MCF 10A (cell line): ENCODE measurements around the gene PDILT. TPM values are rescaled to one million over a fixed set of nuclear protein-coding genes. Genes with fewer than 3 reads are reported as not detected.

ENCODE experiments used
- BruUV-seq: library from RNA; stranded (reverse); fragments of 400-500 nt; replicated peaks from 2 replicates; lab custom pipeline; 2021; lab: Mats Ljungman, UMichigan
- CTCF ChIA-PET: fragments of 300-600 bp; sonication (Branson Sonifier 250); formaldehyde crosslinking; extraction: SDS; loops from one replicate; lab custom pipeline; 2021; ENCODE audit warnings: antibody characterized with exemption, inconsistent platforms; lab: Yijun Ruan, JAX
- POLR2A ChIA-PET: fragments of 300-600, 350-650 bp; sonication (Branson Sonifier 250); formaldehyde crosslinking; extraction: SDS; loops from one replicate; lab custom pipeline; 2020; ENCODE audit warnings: antibody characterized with exemption, inconsistent platforms; lab: Yijun Ruan, JAX
- DNase-seq: peaks from one replicate; pipeline ENCODE4 v3.0.0-alpha.2; 2018; ENCODE audit not compliant: unreplicated experiment
- H3K27ac Mint-ChIP-seq: one replicate; pipeline ENCODE4 v1.8.0; 2022; ENCODE audit warnings: mild to moderate bottlenecking, low read depth, mixed read lengths; ENCODE audit not compliant: unreplicated experiment
- H3K27me3 Mint-ChIP-seq: one replicate; pipeline ENCODE4 v1.8.0; 2022; ENCODE audit warnings: mixed read lengths; ENCODE audit not compliant: insufficient read depth, unreplicated experiment
- H3K36me3 Mint-ChIP-seq: one replicate; pipeline ENCODE4 v1.8.0; 2022; ENCODE audit warnings: mild to moderate bottlenecking, moderate library complexity, mixed read lengths; ENCODE audit not compliant: insufficient read depth, unreplicated experiment
- H3K4me1 Mint-ChIP-seq: one replicate; pipeline ENCODE4 v1.8.0; 2022; ENCODE audit warnings: mixed read lengths; ENCODE audit not compliant: insufficient read depth, unreplicated experiment
- H3K4me3 Mint-ChIP-seq: one replicate; pipeline ENCODE4 v1.8.0; 2022; ENCODE audit warnings: mild to moderate bottlenecking, moderate library complexity, mixed read lengths; ENCODE audit not compliant: unreplicated experiment
- H3K9me3 Mint-ChIP-seq: one replicate; pipeline ENCODE4 v1.8.0; 2022; ENCODE audit warnings: mixed read lengths; ENCODE audit not compliant: unreplicated experiment
- CTCF ChIP-seq: fragments of 200-600 bp; IDR thresholded peaks from one replicate; pipeline ENCODE4 v1.8.0; 2022; ENCODE audit warnings: antibody characterized with exemption, mild to moderate bottlenecking; ENCODE audit not compliant: unreplicated experiment
- intact Hi-C: fragments of 100-400 bp; cut with micrococcal nuclease; formaldehyde crosslinking; loops from 2 replicates; pipeline ENCODE4 v1.14.1; 2022
- total RNA-seq: library from RNA; stranded (reverse); gene quantifications from 2 replicates; pipeline ENCODE4 v1.2.3, GENCODE V29; 2022

PDILT gene
- total RNA-seq, 1 experiment from 2014 or later = not detected

GRCh38 chr16:20327444-20328041 is 77.0 kb downstream of the PDILT start, which contains the start of gene GP2:
Gene GP2 (minus strand): TSS chr16:20327513. CDS start chr16:20326431, 1,082 bp downstream.
- CTCF ChIA-PET = no interaction called here
- no peak within 1 kb of the TSS for H3K27ac Mint-ChIP-seq
- H3K4me3 Mint-ChIP-seq = no peak within 1 kb of the TSS
- BruUV-seq = no TSS peak
- peaks cover 10% of the 10 kb centered on the region for H3K9me3 Mint-ChIP-seq
- DNase-seq = no peak
- H3K36me3 Mint-ChIP-seq = no peaks in the 10 kb centered on the region
- intact Hi-C loops = no loop called here
- TF ChIP-seq CTCF = no peak
- POLR2A ChIA-PET = interaction anchor here (0.6 kb wide), 1 partner anchor 373 kb away, joined by 3 read pairs; no protein-coding TSS in a partner anchor
- H3K4me1 Mint-ChIP-seq = no peaks in the 10 kb centered on the region
- peaks cover 23% of the 10 kb centered on the region for H3K27me3 Mint-ChIP-seq

- DNase-seq = no peak
- peaks cover 10% of the 10 kb centered on the region for H3K9me3 Mint-ChIP-seq
- no peaks in the 10 kb centered on the region for H3K36me3 Mint-ChIP-seq
- BruUV-seq = no TSS peak
- intact Hi-C loops = no loop called here
- H3K27ac Mint-ChIP-seq = no peak overlapping the region
- no peak overlapping the region for H3K4me3 Mint-ChIP-seq
- ChIA-PET POLR2A (no interaction called here), CTCF (interaction anchor here (0.5 to 1.2 kb wide), 3 partner anchors 28 to 419 kb away, joined by 3 read pairs; no protein-coding TSS in a partner anchor)
- TF ChIP-seq CTCF = no peak
- H3K4me1 Mint-ChIP-seq = no peaks in the 10 kb centered on the region
- peaks cover 23% of the 10 kb centered on the region for H3K27me3 Mint-ChIP-seq
Measured at GRCh38 chr16:20326321-20326720, 78.2 kb downstream of the PDILT start.

- Mint-ChIP-seq H3K4me1 (no peaks in the 10 kb centered on the region), H3K4me3 (no peak overlapping the region), H3K27me3 (peaks cover 19% of the 10 kb centered on the region), H3K9me3 (peaks cover 10% of the 10 kb centered on the region), H3K36me3 (no peaks in the 10 kb centered on the region), H3K27ac (no peak overlapping the region)
- CTCF ChIA-PET = interaction anchor here (0.7 kb wide), 1 partner anchor 10 kb away, joined by 4 read pairs; no protein-coding TSS in a partner anchor
- no peak for TF ChIP-seq CTCF
- DNase-seq = no peak
- intact Hi-C loops = no loop called here
- no TSS peak for BruUV-seq
- POLR2A ChIA-PET = no interaction called here
Measured at GRCh38 chr16:20325005-20325404, 79.5 kb downstream of the PDILT start.

- ChIA-PET POLR2A (no interaction called here), CTCF (interaction anchor here (0.7 to 1.4 kb wide), 3 partner anchors 10 to 464 kb away, joined by 3 to 8 read pairs (median 4); no protein-coding TSS in a partner anchor)
- no TSS peak for BruUV-seq
- Mint-ChIP-seq H3K4me3 (no peak overlapping the region), H3K9me3 (no peaks in the 10 kb centered on the region), H3K27me3 (peaks cover 6% of the 10 kb centered on the region), H3K27ac (no peak overlapping the region), H3K36me3 (no peaks in the 10 kb centered on the region), H3K4me1 (no peaks in the 10 kb centered on the region)
- no peak for TF ChIP-seq CTCF
- no peak for DNase-seq
- intact Hi-C loops = no loop called here
Measured at GRCh38 chr16:20323591-20324117, 80.9 kb downstream of the PDILT start.
